AG04450 (cell line): ENCODE data around the gene CCNYL1. TPM values are rescaled to one million over a fixed set of nuclear protein-coding genes. Genes with fewer than 3 reads are reported as not detected.

Experiments used
- CTCF ChIA-PET: fragments of 300-600, 350-600 bp; formaldehyde crosslinking; extraction: SDS; loops from one replicate; lab custom pipeline; 2022; ENCODE audit warnings: antibody characterized with exemption, inconsistent platforms; lab: Charles Lee
- POLR2A ChIA-PET: fragments of 350-600 bp; formaldehyde crosslinking; extraction: SDS; loops from one replicate; lab custom pipeline; 2021; ENCODE audit warnings: antibody characterized with exemption, inconsistent platforms; lab: Yijun Ruan, JAX
- DNase-seq: peaks from one replicate; pipeline ENCODE4 v3.0.0-alpha.2; 2011; ENCODE audit warnings: low read depth, low spot score
- H3K27ac ChIP-seq: one replicate; pipeline ENCODE4 v1.5.1; 2012; ENCODE audit warnings: low read depth, low read length, control low read depth
- H3K27me3 ChIP-seq: one replicate; pipeline ENCODE4 v1.6.0; 2012; ENCODE audit warnings: low read length; ENCODE audit not compliant: control insufficient read depth, insufficient read depth
- H3K4me3 ChIP-seq: 2 replicates; pipeline ENCODE4 v1.5.1; 2011; ENCODE audit warnings: mild to moderate bottlenecking, low read depth, low read length, control low read depth
- H3K9me3 ChIP-seq: 2 replicates; pipeline ENCODE4 v1.5.1; 2012; ENCODE audit warnings: low read length; ENCODE audit not compliant: control insufficient read depth, insufficient read depth
- CTCF ChIP-seq: IDR thresholded peaks from 2 replicates; pipeline ENCODE4 v1.5.1; 2011; ENCODE audit warnings: low read depth, low read length, control low read depth, inconsistent platforms
- polyA plus RNA-seq: library from polyadenylated mRNA; depleted of rRNA; stranded (reverse); fragments of >200 nt; gene quantifications from 2 replicates; pipeline ENCODE4 v1.2.3, GENCODE V29; 2011

Gene CCNYL1
- polyA plus RNA-seq, 1 experiment, result 20.5 TPM

- no peaks in the 10 kb centered on the region for H3K9me3 ChIP-seq
- no peaks in the 10 kb centered on the region for H3K27me3 ChIP-seq
- H3K4me3 ChIP-seq, result no peak overlapping the region
- ChIA-PET POLR2A (no interaction called here), CTCF (interaction anchor here (1.0 to 10.3 kb wide), 6 partner anchors 10 to 511 kb away, joined by 3 to 332 read pairs (median 52); partner anchors contain the start of gene IDH1)
- DNase-seq, result no peak
- TF ChIP-seq CTCF, result no peak
- H3K27ac ChIP-seq, result no peak overlapping the region
These were observed 32.6 kb downstream of the CCNYL1 start for GRCh38 chr2:207744050-207744449.

- DNase-seq, result no peak
- ChIA-PET POLR2A (no interaction called here), CTCF (interaction anchor here (0.6 to 10.3 kb wide), 8 partner anchors 10 to 510 kb away, joined by 3 to 332 read pairs (median 16); partner anchors contain the start of gene IDH1)
- Histone ChIP-seq H3K9me3 (no peaks in the 10 kb centered on the region), H3K27ac (no peak overlapping the region), H3K27me3 (no peaks in the 10 kb centered on the region), H3K4me3 (no peak overlapping the region)
- no peak for TF ChIP-seq CTCF
These were observed 33.0 kb downstream of the CCNYL1 start for GRCh38 chr2:207744451-207744850.

DNA sequence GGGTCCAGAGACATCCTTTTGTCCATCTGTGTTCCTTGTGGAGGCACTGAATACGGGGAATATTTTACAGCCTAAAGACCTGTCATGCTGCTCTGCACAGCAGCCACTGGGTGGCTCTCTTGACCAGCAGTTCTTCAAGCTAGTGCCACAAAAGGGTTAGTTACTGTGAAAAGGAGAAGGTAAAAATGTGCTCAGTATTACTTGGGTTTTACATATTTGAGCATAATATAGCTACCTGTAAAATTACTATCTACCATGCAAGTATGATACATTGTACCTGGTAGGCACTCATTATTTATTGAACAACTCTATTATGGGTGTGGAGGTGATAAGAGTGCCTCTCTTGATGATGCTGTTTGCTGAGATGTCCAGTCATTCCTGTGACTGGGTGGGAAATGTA is 34.7 kb downstream of the CCNYL1 start:
- CTCF ChIA-PET, result interaction anchor here (0.6 to 10.3 kb wide), 53 partner anchors 9 to 508 kb away, joined by 3 to 332 read pairs (median 4); partner anchors contain the start of genes CCNYL1, CRYGD, FZD5 and IDH1
- no peak overlapping the region for H3K4me3 ChIP-seq
- H3K27ac ChIP-seq, result no peak overlapping the region
- DNase-seq, result peak; percentile 53
- POLR2A ChIA-PET, result interaction anchor here (0.6 to 0.9 kb wide), 2 partner anchors 35 to 116 kb away, joined by 3 to 7 read pairs; partner anchors contain the start of gene CCNYL1
- TF ChIP-seq CTCF, result peak; percentile 96
- H3K9me3 ChIP-seq, result no peaks in the 10 kb centered on the region
- H3K27me3 ChIP-seq, result no peaks in the 10 kb centered on the region

GRCh38 chr2:207747653-207748560 is 36.5 kb downstream of the CCNYL1 start:
- no peak for DNase-seq
- Histone ChIP-seq H3K4me3 (no peak overlapping the region), H3K27me3 (no peaks in the 10 kb centered on the region), H3K9me3 (no peaks in the 10 kb centered on the region), H3K27ac (no peak overlapping the region)
- no peak for TF ChIP-seq CTCF
- ChIA-PET CTCF (interaction anchor here (0.9 to 10.3 kb wide), 11 partner anchors 9 to 506 kb away, joined by 3 to 332 read pairs (median 5); partner anchors contain the start of gene IDH1), POLR2A (interaction anchor here (0.5 to 1.3 kb wide), 5 partner anchors 22 to 219 kb away, joined by 3 to 5 read pairs (median 3); partner anchors contain the start of genes CCNYL1 and FZD5)
